H1 (cell line): ENCODE results near the gene FBXL17.

ENCODE experiments used
- CBX8 ChIP-seq: fragments of 300-800, 300-1000 bp; sonication (generic); IDR thresholded peaks from 2 replicates; pipeline ENCODE4 v1.7.1; 2016; ENCODE audit warnings: low read depth, low read length, borderline replicate concordance
- GABPA ChIP-seq: IDR thresholded peaks from 2 replicates; pipeline ENCODE4 v1.6.1; 2011; ENCODE audit warnings: mild to moderate bottlenecking, low read length, moderate library complexity, borderline replicate concordance; ENCODE audit not compliant: insufficient read depth
- JUN ChIP-seq: IDR thresholded peaks from 2 replicates; pipeline ENCODE4 v1.6.1; 2011; ENCODE audit warnings: low read depth, mild to moderate bottlenecking, improper control_type of control experiment, low read length
- MAFK ChIP-seq: IDR thresholded peaks from 2 replicates; pipeline ENCODE4 v1.6.1; 2012; ENCODE audit warnings: low read depth, mild to moderate bottlenecking, improper control_type of control experiment, low read length
- POLR2A ChIP-seq, 2 experiments: IDR thresholded peaks; 1 replicate in 1 of 2; 2 replicates in 1 of 2; pipeline ENCODE4 v1.6.1; 2011; ENCODE audit warnings: low read depth in 2 of 2, low read length in 2 of 2, mild to moderate bottlenecking in 2 of 2; ENCODE audit errors: control extremely low read depth in 1 of 2
- POLR2AphosphoS5 ChIP-seq: IDR thresholded peaks from 2 replicates; pipeline ENCODE4 v1.6.1; 2011; ENCODE audit warnings: low read depth, low read length
- RFX5 ChIP-seq: IDR thresholded peaks from 2 replicates; pipeline ENCODE4 v1.6.1; 2011; ENCODE audit warnings: low read depth, low read length, improper control_type of control experiment, borderline replicate concordance
- TBP ChIP-seq: IDR thresholded peaks from 2 replicates; pipeline ENCODE4 v1.6.1; 2011; ENCODE audit warnings: low read depth, low read length, improper control_type of control experiment
- TEAD4 ChIP-seq: IDR thresholded peaks from 2 replicates; pipeline ENCODE4 v1.6.1; 2012; ENCODE audit warnings: low read depth, low read length, inconsistent platforms, mixed read lengths
- TF ChIP-seq, protein P1 (sequence below), 3 experiments: IDR thresholded peaks; 1 replicate in 2 of 3; 2 replicates in 1 of 3; pipeline versions ENCODE4 v1.5.1 to v1.6.1; 2011; ENCODE audit warnings: low read length in 3 of 3, mild to moderate bottlenecking in 3 of 3, inconsistent platforms in 2 of 3, low read depth in 1 of 3, moderate library complexity in 1 of 3; ENCODE audit not compliant: insufficient read depth in 1 of 3; ENCODE audit errors: control extremely low read depth in 1 of 3

DNA sequence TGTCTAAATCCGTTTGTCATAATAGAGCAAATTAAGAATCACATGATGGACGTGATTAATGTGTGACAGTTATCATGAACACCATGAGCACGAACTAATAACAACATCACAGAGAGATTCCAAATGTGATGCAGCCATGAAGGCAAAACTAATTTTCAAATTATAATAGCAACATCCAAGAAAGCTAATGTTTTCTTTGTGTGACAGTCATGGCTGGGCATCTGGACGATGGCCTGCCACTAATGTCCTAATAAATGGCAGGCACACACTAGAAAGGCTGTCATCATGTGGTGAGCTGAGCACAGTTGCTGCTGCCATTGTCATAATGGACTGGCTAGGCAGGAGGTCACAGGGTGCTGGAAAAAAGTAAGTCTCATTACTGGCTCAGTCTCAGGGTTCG, 431.1 kb downstream of the FBXL17 start:
- TF ChIP-seq TBP = no peak
- TF ChIP-seq, protein P1, sequence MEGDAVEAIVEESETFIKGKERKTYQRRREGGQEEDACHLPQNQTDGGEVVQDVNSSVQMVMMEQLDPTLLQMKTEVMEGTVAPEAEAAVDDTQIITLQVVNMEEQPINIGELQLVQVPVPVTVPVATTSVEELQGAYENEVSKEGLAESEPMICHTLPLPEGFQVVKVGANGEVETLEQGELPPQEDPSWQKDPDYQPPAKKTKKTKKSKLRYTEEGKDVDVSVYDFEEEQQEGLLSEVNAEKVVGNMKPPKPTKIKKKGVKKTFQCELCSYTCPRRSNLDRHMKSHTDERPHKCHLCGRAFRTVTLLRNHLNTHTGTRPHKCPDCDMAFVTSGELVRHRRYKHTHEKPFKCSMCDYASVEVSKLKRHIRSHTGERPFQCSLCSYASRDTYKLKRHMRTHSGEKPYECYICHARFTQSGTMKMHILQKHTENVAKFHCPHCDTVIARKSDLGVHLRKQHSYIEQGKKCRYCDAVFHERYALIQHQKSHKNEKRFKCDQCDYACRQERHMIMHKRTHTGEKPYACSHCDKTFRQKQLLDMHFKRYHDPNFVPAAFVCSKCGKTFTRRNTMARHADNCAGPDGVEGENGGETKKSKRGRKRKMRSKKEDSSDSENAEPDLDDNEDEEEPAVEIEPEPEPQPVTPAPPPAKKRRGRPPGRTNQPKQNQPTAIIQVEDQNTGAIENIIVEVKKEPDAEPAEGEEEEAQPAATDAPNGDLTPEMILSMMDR (IDR thresholded peaks at IDR 0.05; ENCODE audit: control extremely low read depth in 1 of 3, insufficient read depth in 1 of 3, low read depth in 1 of 3, low read length in 3 of 3) = no peak
- TF ChIP-seq RFX5 = no peak
- TF ChIP-seq POLR2AphosphoS5 = no peak
- no peak for TF ChIP-seq MAFK
- TF ChIP-seq GABPA = no peak
- TF ChIP-seq JUN = no peak
- TF ChIP-seq POLR2A (IDR thresholded peaks at IDR 0.05; ENCODE audit: control extremely low read depth in 1 of 2, low read depth in 2 of 2, low read length in 2 of 2) = no peak
- no peak for TF ChIP-seq CBX8
- TF ChIP-seq TEAD4 = no peak
